Urinary bladder (tissue), 4 donors: ENCODE measurements around the gene ARHGAP11A. TPM values are rescaled to one million over a fixed set of nuclear protein-coding genes. Genes with fewer than 3 reads are reported as not detected.

Experiments used
- DNase-seq: peaks from one replicate; pipeline ENCODE4 v3.0.0-alpha.2; 2015; ENCODE audit errors: extremely low spot score
- H3K27ac ChIP-seq: one replicate; pipeline ENCODE4 v1.5.1; 2013; ENCODE audit warnings: low read depth, mild to moderate bottlenecking, moderate library complexity
- H3K36me3 ChIP-seq: one replicate; pipeline ENCODE4 v1.6.1; 2013; ENCODE audit warnings: mild to moderate bottlenecking, moderate library complexity; ENCODE audit not compliant: insufficient read depth
- H3K4me1 ChIP-seq: one replicate; pipeline ENCODE4 v1.6.1; 2013; ENCODE audit warnings: mild to moderate bottlenecking, moderate library complexity; ENCODE audit not compliant: insufficient read depth
- H3K4me3 ChIP-seq: one replicate; pipeline ENCODE4 v1.5.1; 2013; ENCODE audit warnings: low read depth, low read length
- WGBS: extraction: QIAGEN DNeasy Blood & Tissue Kit; methylation state at CpG from one replicate; pipeline ENCODE4 v1.1.7; 2013; 5-methylcytosine and 5-hydroxymethylcytosine counted together
- polyA plus RNA-seq: library from polyadenylated mRNA; stranded (reverse); fragments of 200-250 nt; gene quantifications from one replicate; pipeline ENCODE4 v1.2.3, GENCODE V29; 2013
- total RNA-seq: library from RNA; depleted of rRNA; stranded (reverse); fragments of >200 nt; gene quantifications from one replicate; pipeline ENCODE4 v1.2.3, GENCODE V29; 2014
- donor health status: healthy with polysubstance abuse.
- donor health status: healthy.

ARHGAP11A gene
- total and polyA plus RNA-seq, 2 donors = 1.5 to 41.8 TPM

DNA sequence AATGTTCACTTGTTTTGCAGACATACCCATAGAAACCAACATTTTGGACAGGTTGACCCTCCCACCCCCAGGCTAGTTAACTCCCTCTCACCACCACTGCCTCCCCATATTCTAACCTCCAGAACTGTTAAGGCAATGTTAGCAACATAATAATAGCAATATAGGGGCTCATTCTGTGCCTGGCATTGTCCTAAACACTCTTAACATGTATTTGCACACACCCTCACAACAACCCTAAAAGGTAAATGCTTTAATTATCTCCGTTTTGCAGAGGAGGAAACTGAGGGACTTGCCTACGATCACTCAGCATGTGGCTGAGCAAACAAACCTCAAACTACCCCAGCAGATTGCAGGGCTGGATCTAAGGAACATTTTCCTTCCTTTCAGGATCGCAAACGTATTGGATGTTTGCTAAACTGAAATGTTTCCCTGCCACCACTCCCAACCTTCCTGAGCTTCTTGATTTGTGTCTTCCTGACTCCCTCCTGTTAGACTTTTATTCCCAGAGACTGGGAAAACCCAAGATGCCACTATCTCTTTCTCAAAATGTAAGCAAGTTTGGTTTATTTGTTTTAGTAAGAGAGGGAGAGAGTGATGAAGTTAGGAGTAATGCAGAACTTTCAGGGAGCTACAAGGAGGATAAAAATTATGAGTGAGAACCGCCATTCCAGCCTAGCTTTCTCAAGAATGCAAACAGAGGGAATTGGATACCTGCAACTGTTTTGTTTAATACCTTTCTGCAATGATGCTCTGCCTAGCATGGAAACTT, 27.5 kb downstream of the ARHGAP11A start:
- no peak overlapping the region for H3K4me3 ChIP-seq
- no peak for DNase-seq
- H3K4me1 ChIP-seq = no peaks in the 10 kb centered on the region
- WGBS = 73% methylated on average over 5 of the region's 5 CpGs
- H3K36me3 ChIP-seq = no peaks in the 10 kb centered on the region
- no peak overlapping the region for H3K27ac ChIP-seq

DNA sequence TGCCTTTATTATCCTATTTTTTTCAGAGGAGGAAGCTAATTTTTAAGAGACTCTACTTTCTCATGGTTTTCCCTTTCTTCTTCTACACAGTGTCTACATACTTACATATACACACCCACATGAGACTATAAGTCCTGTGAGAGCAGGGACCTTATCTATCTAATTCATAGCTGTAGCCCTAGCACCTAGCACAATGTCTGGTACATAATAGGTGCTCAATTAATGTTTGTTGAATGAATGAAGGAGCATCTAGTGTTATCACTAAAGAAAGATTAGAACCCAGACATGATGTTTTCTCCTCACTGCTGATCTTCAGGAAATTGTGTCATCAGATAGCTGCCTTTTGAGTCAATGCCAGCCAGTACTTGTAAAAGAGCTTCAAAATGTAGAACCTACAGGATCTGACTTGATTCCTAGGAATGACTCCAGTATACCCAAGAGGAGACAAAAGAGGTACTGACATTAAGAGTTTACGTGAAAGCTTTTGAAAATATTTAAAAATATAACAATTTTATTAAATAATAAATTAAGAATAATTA, 28.7 kb downstream of the ARHGAP11A start:
- no peak overlapping the region for H3K27ac ChIP-seq
- 93% methylated on average over 1 of the region's 1 CpG for WGBS
- H3K4me1 ChIP-seq = no peaks in the 10 kb centered on the region
- DNase-seq = no peak
- H3K4me3 ChIP-seq = no peak overlapping the region
- no peaks in the 10 kb centered on the region for H3K36me3 ChIP-seq

DNA sequence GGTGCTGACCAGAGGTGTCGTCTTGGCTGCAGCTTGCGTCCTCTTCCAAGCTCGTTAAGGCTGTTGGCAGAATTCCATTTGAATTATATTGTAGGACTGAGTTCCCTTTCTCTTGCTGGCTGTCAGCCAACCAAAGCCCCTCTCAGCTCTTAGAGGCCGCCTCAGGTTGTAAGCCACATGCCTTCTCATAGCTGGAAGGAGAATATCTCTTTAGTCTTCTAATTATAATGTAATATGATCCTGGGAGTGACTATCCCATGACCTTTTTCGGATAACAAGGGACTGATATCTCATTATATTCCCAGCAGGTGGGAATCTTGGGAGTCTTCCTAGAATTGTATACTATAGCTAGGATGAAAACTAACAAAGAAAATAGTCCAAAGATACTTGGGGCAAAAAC, 31.0 kb downstream of the ARHGAP11A start:
- no peak for DNase-seq
- Histone ChIP-seq H3K4me3 (no peak overlapping the region), H3K36me3 (no peaks in the 10 kb centered on the region), H3K4me1 (no peaks in the 10 kb centered on the region), H3K27ac (no peak overlapping the region)
- 56% methylated on average over 5 of the region's 5 CpGs for WGBS

DNA sequence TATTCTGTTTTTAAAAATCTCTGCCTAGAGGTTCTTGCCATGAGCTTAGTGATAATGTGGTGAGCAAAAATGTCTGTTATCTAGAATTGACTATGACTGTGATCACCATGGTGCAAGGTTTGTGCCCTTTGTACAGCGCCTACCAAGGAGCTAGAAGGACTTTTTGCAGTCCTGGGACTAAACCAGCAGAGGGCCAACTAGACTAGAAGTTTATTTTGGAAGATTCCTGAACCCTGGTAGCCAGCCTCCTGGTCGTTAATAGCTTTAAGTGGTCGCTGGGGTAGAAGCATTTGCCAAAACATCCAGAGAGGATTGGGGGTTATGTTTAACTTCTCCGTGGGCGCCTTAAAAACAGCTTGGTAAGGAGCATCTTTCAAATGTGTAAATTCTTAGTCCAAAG, 34.0 kb downstream of the ARHGAP11A start:
- no peaks in the 10 kb centered on the region for H3K4me1 ChIP-seq
- DNase-seq = no peak
- 66% methylated on average over 5 of the region's 5 CpGs for WGBS
- no peak overlapping the region for H3K27ac ChIP-seq
- H3K36me3 ChIP-seq = no peaks in the 10 kb centered on the region
- H3K4me3 ChIP-seq = no peak overlapping the region

DNA sequence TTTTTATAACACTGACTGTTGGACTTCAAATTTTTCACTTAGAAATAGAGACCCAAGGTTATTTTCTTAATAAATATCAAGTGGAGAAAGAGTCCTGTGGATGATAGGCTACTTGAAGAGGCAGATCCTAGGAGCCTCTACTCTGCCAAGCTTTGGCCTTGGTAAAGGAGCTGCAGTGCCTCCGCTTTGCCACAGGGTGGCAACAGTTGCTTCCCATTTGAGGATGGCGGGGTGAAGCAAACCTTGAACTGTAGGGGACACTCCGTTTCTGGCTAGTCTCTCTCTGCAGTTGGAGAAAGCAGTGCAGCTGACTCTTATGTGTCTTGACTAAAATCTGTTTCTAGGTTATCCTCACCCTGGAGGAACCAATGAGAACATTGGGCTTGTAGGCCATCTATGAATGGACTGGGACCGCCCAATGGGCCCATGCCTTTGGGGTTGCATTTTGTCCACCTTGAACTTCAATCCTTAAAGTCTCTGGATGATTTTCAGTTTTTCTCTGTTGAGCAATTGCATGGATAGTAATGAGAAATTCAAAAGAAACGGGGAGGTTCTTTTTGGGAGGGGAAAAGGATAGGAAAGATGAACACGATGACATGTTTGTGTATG, 36.0 kb downstream of the ARHGAP11A start:
- 49% methylated on average over 6 of the region's 6 CpGs for WGBS
- DNase-seq = no peak
- Histone ChIP-seq H3K4me3 (no peak overlapping the region), H3K27ac (no peak overlapping the region), H3K4me1 (no peaks in the 10 kb centered on the region), H3K36me3 (no peaks in the 10 kb centered on the region)

DNA sequence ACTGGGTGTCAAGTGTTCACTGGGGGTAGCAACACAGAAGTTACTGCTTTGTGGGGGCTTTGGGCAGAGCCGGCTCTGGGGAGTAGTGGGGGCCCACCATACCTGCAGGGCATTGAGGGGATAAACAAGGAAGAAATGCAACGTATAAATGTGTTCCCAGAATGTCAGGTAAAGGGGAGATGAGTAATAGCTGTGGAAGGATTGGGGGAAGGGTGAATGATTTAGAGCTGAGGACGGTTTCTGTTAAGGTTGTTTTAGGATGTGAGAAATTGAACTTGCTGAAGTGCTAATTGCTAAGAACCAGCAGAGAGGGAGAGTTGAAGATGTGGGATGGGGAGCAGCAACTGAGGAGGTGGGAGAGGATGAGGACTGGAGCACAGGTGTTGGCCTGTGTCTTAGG, 36.9 kb downstream of the ARHGAP11A start:
- no peak overlapping the region for H3K4me3 ChIP-seq
- 63% methylated on average over 3 of the region's 3 CpGs for WGBS
- no peak overlapping the region for H3K27ac ChIP-seq
- H3K4me1 ChIP-seq = no peaks in the 10 kb centered on the region
- no peaks in the 10 kb centered on the region for H3K36me3 ChIP-seq
- no peak for DNase-seq

DNA sequence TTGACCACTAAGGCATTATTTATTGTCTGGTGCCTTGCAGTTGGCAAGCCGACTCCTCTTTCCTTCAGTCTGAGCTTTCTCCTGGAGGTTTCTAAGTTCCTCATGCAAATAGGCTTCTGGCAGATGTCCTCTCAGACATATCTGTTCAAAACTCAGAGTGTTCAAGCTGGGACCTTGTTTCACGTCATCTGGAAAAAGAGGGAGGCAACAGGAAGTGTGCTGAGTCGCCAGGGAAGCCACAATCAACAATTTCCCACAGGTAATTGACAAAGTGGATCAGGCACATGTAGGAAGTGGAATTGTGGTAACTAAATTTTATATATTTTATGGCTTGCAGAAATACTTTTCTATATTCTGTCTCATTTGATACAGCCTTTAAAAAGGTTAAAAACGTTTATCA, 40.8 kb downstream of the ARHGAP11A start:
- DNase-seq = no peak
- Histone ChIP-seq H3K4me1 (no peaks in the 10 kb centered on the region), H3K27ac (no peak overlapping the region), H3K36me3 (no peaks in the 10 kb centered on the region), H3K4me3 (no peak overlapping the region)
- 53% methylated on average over 4 of the region's 4 CpGs for WGBS

DNA sequence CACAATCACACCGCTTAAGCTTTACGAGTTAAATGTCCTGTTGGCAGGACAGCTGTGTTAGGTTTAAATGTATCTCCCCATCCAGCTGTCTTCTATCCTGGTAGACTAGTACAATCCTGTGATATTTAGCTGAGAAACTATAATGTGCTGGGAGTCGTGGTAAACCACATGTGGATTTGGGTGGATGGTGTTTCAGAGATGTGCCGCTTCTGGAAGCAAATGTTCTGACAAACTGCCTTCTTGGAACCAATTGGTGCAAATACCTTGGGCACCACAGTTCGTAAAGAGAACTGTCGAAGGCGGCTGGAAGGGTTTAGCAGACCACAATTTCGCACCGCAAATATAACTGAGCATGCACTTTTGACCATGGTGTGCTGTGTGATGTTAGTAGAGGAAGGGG, 41.2 kb downstream of the ARHGAP11A start:
- Histone ChIP-seq H3K27ac (no peak overlapping the region), H3K4me3 (no peak overlapping the region), H3K36me3 (no peaks in the 10 kb centered on the region), H3K4me1 (no peaks in the 10 kb centered on the region)
- no peak for DNase-seq
- WGBS = 69% methylated on average over 9 of the region's 9 CpGs

DNA sequence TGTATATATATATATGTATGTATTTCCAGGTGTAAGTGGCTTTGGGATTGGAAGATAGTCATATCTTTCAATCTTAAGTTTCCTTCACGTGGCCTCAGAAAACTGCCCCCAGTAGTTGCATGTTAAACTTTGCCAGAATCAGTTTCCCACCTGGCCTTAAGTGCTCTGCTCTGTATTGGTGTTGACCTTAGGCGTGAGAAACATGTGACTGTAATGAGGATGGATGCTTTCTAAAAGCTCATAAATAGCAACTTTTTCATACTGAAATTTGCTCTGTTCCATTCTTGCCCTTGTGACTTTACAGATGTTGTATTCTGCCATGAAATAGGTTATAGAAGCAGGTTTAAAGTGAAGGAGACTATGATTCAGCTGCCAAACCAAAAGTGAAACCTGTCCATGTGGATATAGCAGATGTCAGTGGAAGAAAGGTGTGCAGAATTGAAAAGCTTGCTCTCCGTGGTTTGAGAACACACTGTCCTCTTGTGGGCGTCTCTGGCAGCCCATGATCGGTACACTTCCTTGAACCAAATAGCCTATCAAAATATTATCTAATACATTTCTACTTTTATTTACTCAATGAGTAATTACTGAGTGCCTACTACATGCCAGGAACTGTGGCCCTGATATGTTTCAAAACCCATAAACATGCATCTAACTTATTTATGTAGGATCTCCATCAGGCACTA, 42.0 kb downstream of the ARHGAP11A start:
- no peak for DNase-seq
- no peak overlapping the region for H3K4me3 ChIP-seq
- H3K36me3 ChIP-seq = no peaks in the 10 kb centered on the region
- no peaks in the 10 kb centered on the region for H3K4me1 ChIP-seq
- 82% methylated on average over 5 of the region's 5 CpGs for WGBS
- H3K27ac ChIP-seq = no peak overlapping the region

DNA sequence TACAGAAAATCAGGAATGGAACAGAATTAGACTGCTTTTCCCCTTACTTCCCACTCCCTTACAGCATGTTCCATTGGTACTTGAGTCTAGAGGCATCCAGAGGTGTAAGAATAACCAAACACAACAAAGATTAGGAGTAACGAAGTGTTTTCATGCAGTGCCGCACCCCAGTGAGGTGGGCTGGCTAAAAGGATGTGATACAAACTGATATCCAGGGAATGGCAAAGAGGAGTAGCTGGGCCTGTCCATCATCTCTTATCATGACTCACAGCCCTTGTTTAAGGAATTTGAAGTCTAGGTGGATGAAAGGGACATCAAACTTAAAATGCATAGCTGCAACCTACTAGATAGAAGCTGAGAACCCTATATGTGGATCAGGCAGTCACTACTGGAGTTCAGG, 42.6 kb downstream of the ARHGAP11A start:
- Histone ChIP-seq H3K4me3 (no peak overlapping the region), H3K4me1 (no peaks in the 10 kb centered on the region), H3K27ac (no peak overlapping the region), H3K36me3 (no peaks in the 10 kb centered on the region)
- WGBS = 98% methylated on average over 2 of the region's 2 CpGs
- DNase-seq = no peak

DNA sequence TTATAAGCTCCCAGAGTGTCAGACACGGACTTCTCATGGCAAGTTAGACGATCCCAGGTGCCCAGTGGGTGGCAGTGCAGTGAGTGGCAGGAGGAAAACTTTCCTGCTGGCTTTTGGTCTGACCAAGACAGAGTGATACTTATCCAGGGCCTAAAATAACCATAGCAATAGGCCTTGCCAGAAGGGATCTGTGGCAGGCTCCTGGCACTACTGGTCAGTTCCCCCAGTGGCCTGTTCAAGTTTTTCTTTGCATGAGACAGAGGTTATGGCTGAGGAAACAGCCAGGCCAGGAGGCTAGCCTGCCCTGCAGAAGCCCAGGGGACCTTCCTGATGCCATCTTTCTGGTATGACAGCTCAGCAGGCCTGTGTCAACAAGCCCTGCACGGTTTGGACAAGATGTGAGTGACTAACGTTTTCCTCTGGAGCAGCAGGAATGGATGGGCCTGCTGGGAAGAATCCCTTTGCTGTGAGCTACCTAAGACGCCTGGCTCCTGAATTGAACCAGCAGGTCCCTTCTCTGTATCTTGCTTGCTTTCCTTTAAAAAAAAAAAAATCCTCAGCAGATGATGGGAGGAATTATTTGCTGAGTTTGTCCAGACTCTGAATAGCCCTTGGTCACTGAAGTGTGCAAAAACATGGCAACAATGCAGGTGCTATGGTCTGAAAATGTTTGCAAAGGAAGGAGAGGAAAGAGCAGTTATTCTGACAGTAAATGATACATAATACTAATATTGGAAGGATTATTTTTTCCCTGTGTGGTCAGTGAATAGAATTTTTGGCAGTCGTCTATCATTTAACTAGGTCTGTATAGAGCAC, 44.2 kb downstream of the ARHGAP11A start:
- Histone ChIP-seq H3K36me3 (no peaks in the 10 kb centered on the region), H3K4me3 (no peak overlapping the region), H3K4me1 (no peaks in the 10 kb centered on the region), H3K27ac (no peak overlapping the region)
- DNase-seq = no peak
- WGBS = 65% methylated on average over 6 of the region's 6 CpGs

DNA sequence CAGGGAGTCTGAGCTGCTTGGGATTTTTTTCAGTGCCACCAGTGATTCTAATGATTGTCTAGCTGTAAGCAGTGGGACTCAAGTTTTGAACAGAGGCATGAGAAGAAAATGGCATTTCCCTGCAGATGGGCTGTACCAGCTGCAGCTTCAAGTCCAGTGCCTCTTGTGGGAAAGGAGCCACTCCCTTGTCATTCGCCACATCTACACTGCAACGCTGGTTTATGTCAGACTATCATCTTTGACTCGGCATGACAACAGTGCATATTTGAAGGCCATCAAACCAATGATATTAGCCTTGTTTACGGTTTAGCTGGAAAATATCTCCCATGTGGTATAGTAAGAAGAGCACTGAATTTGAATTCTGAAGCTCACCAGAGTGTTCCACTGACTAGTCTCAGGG, 48.4 kb downstream of the ARHGAP11A start:
- Histone ChIP-seq H3K27ac (no peak overlapping the region), H3K36me3 (no peaks in the 10 kb centered on the region)
- WGBS = 96% methylated on average over 4 of the region's 4 CpGs

DNA sequence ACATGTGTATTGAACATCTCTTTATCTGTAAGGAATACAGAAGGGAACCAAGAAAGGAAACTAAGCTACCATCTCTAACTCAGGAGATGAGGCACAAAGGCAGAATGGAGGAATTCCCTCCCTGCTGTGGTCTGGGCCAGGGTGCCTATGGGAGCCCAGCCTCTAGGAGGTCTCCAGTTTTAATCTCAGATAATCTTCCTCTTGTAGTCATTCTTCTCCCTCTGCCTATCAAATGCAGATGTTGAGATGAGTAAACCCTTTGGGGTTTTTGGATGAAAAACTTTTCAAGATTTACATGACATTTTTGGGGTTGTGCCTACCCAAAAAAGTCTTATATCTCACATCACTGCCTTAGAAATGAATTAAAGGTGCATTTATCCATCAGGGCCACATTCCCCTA, 49.5 kb downstream of the ARHGAP11A start:
- Histone ChIP-seq H3K27ac (no peak overlapping the region), H3K4me3 (no peak overlapping the region), H3K36me3 (no peaks in the 10 kb centered on the region), H3K4me1 (no peaks in the 10 kb centered on the region)
- no peak for DNase-seq

More for the DNA sequence above, 48.4 kb downstream of the ARHGAP11A start:
- Histone ChIP-seq H3K4me3 (no peak overlapping the region), H3K4me1 (no peaks in the 10 kb centered on the region)
- DNase-seq = no peak
